SK-N-SH treated with all-trans-retinoic acid at 6 μM for 48 hours (cell line): ENCODE measurements around the gene UBFD1.

ENCODE experiments used
- BACH2 ChIP-seq: fragments of 250-450 bp; sonication (Bioruptor Pico); IDR thresholded peaks from 2 replicates; pipeline ENCODE4 v1.9.0; 2021; ENCODE audit warnings: mild to moderate bottlenecking, borderline replicate concordance
- ESRRG ChIP-seq: fragments of 250-450 bp; sonication (Bioruptor Pico); IDR thresholded peaks from 2 replicates; pipeline ENCODE4 v1.6.1; 2021; ENCODE audit warnings: mild to moderate bottlenecking
- GLIS3 ChIP-seq: fragments of 250-450 bp; sonication (Bioruptor Pico); IDR thresholded peaks from 2 replicates; pipeline ENCODE4 v1.5.0; 2020; ENCODE audit warnings: mild to moderate bottlenecking, moderate library complexity
- OSR1 ChIP-seq: fragments of 250-450 bp; sonication (Bioruptor Pico); IDR thresholded peaks from 2 replicates; pipeline ENCODE4 v1.8.0; 2022; ENCODE audit warnings: moderate library complexity, mild to moderate bottlenecking, inconsistent platforms
- PPARA ChIP-seq: fragments of 250-450 bp; sonication (Bioruptor Pico); IDR thresholded peaks from 2 replicates; pipeline ENCODE4 v1.5.0; 2020; ENCODE audit warnings: mild to moderate bottlenecking, borderline replicate concordance
- ZFP3 ChIP-seq: fragments of 250-450 bp; sonication (Bioruptor Pico); IDR thresholded peaks from 2 replicates; pipeline ENCODE4 v1.5.0; 2020; ENCODE audit warnings: mild to moderate bottlenecking, moderate library complexity
- ZNF70 ChIP-seq: fragments of 450-650 bp; formaldehyde crosslinking; IDR thresholded peaks from 2 replicates; pipeline ENCODE4 v1.5.0; 2020; ENCODE audit warnings: mild to moderate bottlenecking, moderate library complexity
- ZNF8 ChIP-seq: fragments of 450-650 bp; formaldehyde crosslinking; IDR thresholded peaks from 2 replicates; pipeline ENCODE4 v1.5.0; 2020; ENCODE audit warnings: mild to moderate bottlenecking, moderate library complexity
- TF ChIP-seq, protein P1 (sequence below): fragments of 250-450 bp; sonication (Bioruptor Pico); IDR thresholded peaks from 2 replicates; pipeline ENCODE4 v1.8.0; 2020; ENCODE audit warnings: mild to moderate bottlenecking, moderate library complexity, borderline replicate concordance
- TF ChIP-seq, protein P2 (sequence below): fragments of 250-450 bp; sonication (Bioruptor Pico); IDR thresholded peaks from 2 replicates; pipeline ENCODE4 v1.8.0; 2021; ENCODE audit warnings: low read depth, mild to moderate bottlenecking, moderate library complexity, borderline replicate concordance
- TF ChIP-seq, protein P3 (sequence below): fragments of 250-450 bp; sonication (Bioruptor Pico); IDR thresholded peaks from 2 replicates; pipeline ENCODE4 v1.5.1; 2020; ENCODE audit warnings: low read depth, mild to moderate bottlenecking, moderate library complexity
- TF ChIP-seq, protein P4 (sequence below): fragments of 250-450 bp; sonication (Bioruptor Pico); IDR thresholded peaks from 2 replicates; pipeline ENCODE4 v1.5.0; 2020; ENCODE audit warnings: mild to moderate bottlenecking, moderate library complexity

DNA sequence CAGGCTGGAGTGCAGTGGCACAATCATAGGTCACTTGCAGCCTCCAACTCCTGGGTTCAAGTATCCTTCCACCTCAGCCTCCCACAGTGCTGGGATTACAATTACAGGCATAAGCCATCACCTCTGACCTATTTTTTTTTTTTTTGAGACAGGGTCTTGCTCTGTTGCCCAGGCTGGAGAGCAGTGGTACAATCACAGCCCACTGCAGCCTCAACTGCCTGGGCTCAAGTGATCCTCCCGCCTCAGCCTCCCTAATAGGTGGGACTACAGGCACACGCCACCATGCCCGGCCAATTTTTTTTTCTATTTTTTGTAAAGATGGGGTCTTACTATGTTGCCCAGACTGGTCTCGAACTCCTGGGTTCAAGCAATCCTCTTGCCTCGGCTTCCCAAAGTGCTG is 41.6 kb upstream of the UBFD1 start:
- TF ChIP-seq, protein P1, sequence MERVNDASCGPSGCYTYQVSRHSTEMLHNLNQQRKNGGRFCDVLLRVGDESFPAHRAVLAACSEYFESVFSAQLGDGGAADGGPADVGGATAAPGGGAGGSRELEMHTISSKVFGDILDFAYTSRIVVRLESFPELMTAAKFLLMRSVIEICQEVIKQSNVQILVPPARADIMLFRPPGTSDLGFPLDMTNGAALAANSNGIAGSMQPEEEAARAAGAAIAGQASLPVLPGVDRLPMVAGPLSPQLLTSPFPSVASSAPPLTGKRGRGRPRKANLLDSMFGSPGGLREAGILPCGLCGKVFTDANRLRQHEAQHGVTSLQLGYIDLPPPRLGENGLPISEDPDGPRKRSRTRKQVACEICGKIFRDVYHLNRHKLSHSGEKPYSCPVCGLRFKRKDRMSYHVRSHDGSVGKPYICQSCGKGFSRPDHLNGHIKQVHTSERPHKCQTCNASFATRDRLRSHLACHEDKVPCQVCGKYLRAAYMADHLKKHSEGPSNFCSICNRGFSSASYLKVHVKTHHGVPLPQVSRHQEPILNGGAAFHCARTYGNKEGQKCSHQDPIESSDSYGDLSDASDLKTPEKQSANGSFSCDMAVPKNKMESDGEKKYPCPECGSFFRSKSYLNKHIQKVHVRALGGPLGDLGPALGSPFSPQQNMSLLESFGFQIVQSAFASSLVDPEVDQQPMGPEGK (CRISPR knock-in tag) = no peak
- no peak for TF ChIP-seq ESRRG
- TF ChIP-seq GLIS3 (CRISPR knock-in tag) = no peak
- TF ChIP-seq, protein P2, sequence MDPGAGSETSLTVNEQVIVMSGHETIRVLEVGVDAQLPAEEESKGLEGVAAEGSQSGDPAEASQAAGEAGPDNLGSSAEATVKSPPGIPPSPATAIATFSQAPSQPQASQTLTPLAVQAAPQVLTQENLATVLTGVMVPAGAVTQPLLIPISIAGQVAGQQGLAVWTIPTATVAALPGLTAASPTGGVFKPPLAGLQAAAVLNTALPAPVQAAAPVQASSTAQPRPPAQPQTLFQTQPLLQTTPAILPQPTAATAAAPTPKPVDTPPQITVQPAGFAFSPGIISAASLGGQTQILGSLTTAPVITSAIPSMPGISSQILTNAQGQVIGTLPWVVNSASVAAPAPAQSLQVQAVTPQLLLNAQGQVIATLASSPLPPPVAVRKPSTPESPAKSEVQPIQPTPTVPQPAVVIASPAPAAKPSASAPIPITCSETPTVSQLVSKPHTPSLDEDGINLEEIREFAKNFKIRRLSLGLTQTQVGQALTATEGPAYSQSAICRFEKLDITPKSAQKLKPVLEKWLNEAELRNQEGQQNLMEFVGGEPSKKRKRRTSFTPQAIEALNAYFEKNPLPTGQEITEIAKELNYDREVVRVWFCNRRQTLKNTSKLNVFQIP = no peak
- TF ChIP-seq ZNF8 (CRISPR knock-in tag) = no peak
- no peak for TF ChIP-seq ZNF70 (CRISPR knock-in tag)
- TF ChIP-seq ZFP3 (CRISPR knock-in tag) = no peak
- TF ChIP-seq PPARA = no peak
- TF ChIP-seq, protein P3, sequence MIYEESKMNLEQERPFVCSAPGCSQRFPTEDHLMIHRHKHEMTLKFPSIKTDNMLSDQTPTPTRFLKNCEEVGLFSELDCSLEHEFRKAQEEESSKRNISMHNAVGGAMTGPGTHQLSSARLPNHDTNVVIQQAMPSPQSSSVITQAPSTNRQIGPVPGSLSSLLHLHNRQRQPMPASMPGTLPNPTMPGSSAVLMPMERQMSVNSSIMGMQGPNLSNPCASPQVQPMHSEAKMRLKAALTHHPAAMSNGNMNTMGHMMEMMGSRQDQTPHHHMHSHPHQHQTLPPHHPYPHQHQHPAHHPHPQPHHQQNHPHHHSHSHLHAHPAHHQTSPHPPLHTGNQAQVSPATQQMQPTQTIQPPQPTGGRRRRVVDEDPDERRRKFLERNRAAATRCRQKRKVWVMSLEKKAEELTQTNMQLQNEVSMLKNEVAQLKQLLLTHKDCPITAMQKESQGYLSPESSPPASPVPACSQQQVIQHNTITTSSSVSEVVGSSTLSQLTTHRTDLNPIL (CRISPR knock-in tag) = no peak
- TF ChIP-seq, protein P4, sequence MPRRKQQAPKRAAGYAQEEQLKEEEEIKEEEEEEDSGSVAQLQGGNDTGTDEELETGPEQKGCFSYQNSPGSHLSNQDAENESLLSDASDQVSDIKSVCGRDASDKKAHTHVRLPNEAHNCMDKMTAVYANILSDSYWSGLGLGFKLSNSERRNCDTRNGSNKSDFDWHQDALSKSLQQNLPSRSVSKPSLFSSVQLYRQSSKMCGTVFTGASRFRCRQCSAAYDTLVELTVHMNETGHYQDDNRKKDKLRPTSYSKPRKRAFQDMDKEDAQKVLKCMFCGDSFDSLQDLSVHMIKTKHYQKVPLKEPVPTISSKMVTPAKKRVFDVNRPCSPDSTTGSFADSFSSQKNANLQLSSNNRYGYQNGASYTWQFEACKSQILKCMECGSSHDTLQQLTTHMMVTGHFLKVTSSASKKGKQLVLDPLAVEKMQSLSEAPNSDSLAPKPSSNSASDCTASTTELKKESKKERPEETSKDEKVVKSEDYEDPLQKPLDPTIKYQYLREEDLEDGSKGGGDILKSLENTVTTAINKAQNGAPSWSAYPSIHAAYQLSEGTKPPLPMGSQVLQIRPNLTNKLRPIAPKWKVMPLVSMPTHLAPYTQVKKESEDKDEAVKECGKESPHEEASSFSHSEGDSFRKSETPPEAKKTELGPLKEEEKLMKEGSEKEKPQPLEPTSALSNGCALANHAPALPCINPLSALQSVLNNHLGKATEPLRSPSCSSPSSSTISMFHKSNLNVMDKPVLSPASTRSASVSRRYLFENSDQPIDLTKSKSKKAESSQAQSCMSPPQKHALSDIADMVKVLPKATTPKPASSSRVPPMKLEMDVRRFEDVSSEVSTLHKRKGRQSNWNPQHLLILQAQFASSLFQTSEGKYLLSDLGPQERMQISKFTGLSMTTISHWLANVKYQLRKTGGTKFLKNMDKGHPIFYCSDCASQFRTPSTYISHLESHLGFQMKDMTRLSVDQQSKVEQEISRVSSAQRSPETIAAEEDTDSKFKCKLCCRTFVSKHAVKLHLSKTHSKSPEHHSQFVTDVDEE (CRISPR knock-in tag) = no peak
- TF ChIP-seq OSR1 (CRISPR knock-in tag) = no peak
- no peak for TF ChIP-seq BACH2 (CRISPR knock-in tag)
